ENCODE measurements around the gene ATP11B. TPM values are rescaled to one million over a fixed set of nuclear protein-coding genes. Genes with fewer than 3 reads are reported as not detected.

Gene ATP11B
- polyA plus RNA-seq, 4 donors, result 7.0 to 41.3 (median 13.4) TPM

- no peak for DNase-seq
- H3K4me3 ChIP-seq (ENCODE audit: low read depth in 1 of 3, low read length in 3 of 3), result no peak overlapping the region
- WGBS, 3 donors, result 67 to 80% (median 78%) methylated on average over 12 of the region's 12 CpGs
- peaks cover 0 to 3% (median 0%) of the 10 kb centered on the region in 3 donors for H3K27me3 ChIP-seq (ENCODE audit: control insufficient read depth in 3 of 3, insufficient read depth in 3 of 3, low read length in 3 of 3)
- no peak overlapping the region for H3K27ac ChIP-seq (ENCODE audit: low read depth in 1 of 3, low read length in 2 of 3)
- H3K36me3 ChIP-seq (ENCODE audit: control insufficient read depth in 3 of 3, insufficient read depth in 2 of 3, low read depth in 1 of 3, low read length in 3 of 3), result no peaks in the 10 kb centered on the region
- H3K9me3 ChIP-seq (ENCODE audit: control insufficient read depth in 2 of 2, insufficient read depth in 1 of 2, low read depth in 1 of 2, low read length in 1 of 2), result no peaks in the 10 kb centered on the region
- no peaks in the 10 kb centered on the region for H3K4me1 ChIP-seq (ENCODE audit: control insufficient read depth in 3 of 3, insufficient read depth in 2 of 3, low read depth in 1 of 3, low read length in 2 of 3)
- FAIRE-seq, result no peak
Observed at GRCh38 chr3:182787302-182788036, 5.8 kb upstream of the ATP11B start.

- peak overlapping the region in 1 of 3 donors; percentile 11 for H3K27ac ChIP-seq (ENCODE audit: low read depth in 1 of 3, low read length in 2 of 3)
- no peaks in the 10 kb centered on the region for H3K36me3 ChIP-seq (ENCODE audit: control insufficient read depth in 3 of 3, insufficient read depth in 2 of 3, low read depth in 1 of 3, low read length in 3 of 3)
- no peaks in the 10 kb centered on the region for H3K9me3 ChIP-seq (ENCODE audit: control insufficient read depth in 2 of 2, insufficient read depth in 1 of 2, low read depth in 1 of 2, low read length in 1 of 2)
- H3K27me3 ChIP-seq (ENCODE audit: control insufficient read depth in 3 of 3, insufficient read depth in 3 of 3, low read length in 3 of 3), result peaks cover 0 to 3% (median 0%) of the 10 kb centered on the region in 3 donors
- 33 to 74% (median 66%) methylated on average over 1 of the region's 1 CpG for whole genome bisulfite sequencing, 3 donors
- DNase-seq (peak; percentile 14 to 27), FAIRE-seq (no peak)
- no peaks in the 10 kb centered on the region for H3K4me1 ChIP-seq (ENCODE audit: control insufficient read depth in 3 of 3, insufficient read depth in 2 of 3, low read depth in 1 of 3, low read length in 2 of 3)
- H3K4me3 ChIP-seq (ENCODE audit: low read depth in 1 of 3, low read length in 3 of 3), result no peak overlapping the region
Observed at GRCh38 chr3:182789371-182789770, 3.9 kb upstream of the ATP11B start.

- H3K9me3 ChIP-seq (ENCODE audit: control insufficient read depth in 2 of 2, insufficient read depth in 1 of 2, low read depth in 1 of 2, low read length in 1 of 2), result no peaks in the 10 kb centered on the region
- H3K27ac ChIP-seq (ENCODE audit: low read depth in 1 of 3, low read length in 2 of 3), result no peak overlapping the region
- H3K36me3 ChIP-seq (ENCODE audit: control insufficient read depth in 3 of 3, insufficient read depth in 2 of 3, low read depth in 1 of 3, low read length in 3 of 3), result no peaks in the 10 kb centered on the region
- no peak overlapping the region for H3K4me3 ChIP-seq (ENCODE audit: low read depth in 1 of 3, low read length in 3 of 3)
- FAIRE-seq, result no peak
- no peaks in the 10 kb centered on the region for H3K4me1 ChIP-seq (ENCODE audit: control insufficient read depth in 3 of 3, insufficient read depth in 2 of 3, low read depth in 1 of 3, low read length in 2 of 3)
- peaks cover 0 to 3% (median 0%) of the 10 kb centered on the region in 3 donors for H3K27me3 ChIP-seq (ENCODE audit: control insufficient read depth in 3 of 3, insufficient read depth in 3 of 3, low read length in 3 of 3)
- no peak for DNase-seq
- 79 to 90% (median 88%) methylated on average over 1 of the region's 1 CpG for WGBS, 3 donors
Observed at GRCh38 chr3:182790612-182791011, 2.7 kb upstream of the ATP11B start.

GRCh38 chr3:182793663-182794454 is 555 bp downstream of the ATP11B start:
- Histone ChIP-seq H3K36me3 (ENCODE audit: control insufficient read depth in 3 of 3, insufficient read depth in 2 of 3, low read depth in 1 of 3, low read length in 3 of 3) (no peaks in the 10 kb centered on the region), H3K27ac (ENCODE audit: low read depth in 1 of 3, low read length in 2 of 3) (peak overlapping the region; percentile 92 to 100 (median 99)), H3K27me3 (ENCODE audit: control insufficient read depth in 3 of 3, insufficient read depth in 3 of 3, low read length in 3 of 3) (no peaks in the 10 kb centered on the region), H3K9me3 (ENCODE audit: control insufficient read depth in 2 of 2, insufficient read depth in 1 of 2, low read depth in 1 of 2, low read length in 1 of 2) (no peaks in the 10 kb centered on the region), H3K4me3 (ENCODE audit: low read depth in 1 of 3, low read length in 3 of 3) (peak overlapping the region; percentile 73 to 99 (median 95)), H3K4me1 (ENCODE audit: control insufficient read depth in 3 of 3, insufficient read depth in 2 of 3, low read depth in 1 of 3, low read length in 2 of 3) (peaks cover 0 to 3% (median 0%) of the 10 kb centered on the region in 3 donors)
- FAIRE-seq (no peak), DNase-seq (peak; percentile 59 to 79)
- 0% methylated on average over 50 to 86 of the region's 86 CpGs for WGBS, 3 donors

- Histone ChIP-seq H3K27me3 (ENCODE audit: control insufficient read depth in 3 of 3, insufficient read depth in 3 of 3, low read length in 3 of 3) (no peaks in the 10 kb centered on the region), H3K9me3 (ENCODE audit: control insufficient read depth in 2 of 2, insufficient read depth in 1 of 2, low read depth in 1 of 2, low read length in 1 of 2) (no peaks in the 10 kb centered on the region), H3K4me3 (ENCODE audit: low read depth in 1 of 3, low read length in 3 of 3) (peak overlapping the region; percentile 73 to 99 (median 95)), H3K4me1 (ENCODE audit: control insufficient read depth in 3 of 3, insufficient read depth in 2 of 3, low read depth in 1 of 3, low read length in 2 of 3) (peaks cover 0 to 3% (median 0%) of the 10 kb centered on the region in 3 donors), H3K27ac (ENCODE audit: low read depth in 1 of 3, low read length in 2 of 3) (peak overlapping the region; percentile 92 to 100 (median 99)), H3K36me3 (ENCODE audit: control insufficient read depth in 3 of 3, insufficient read depth in 2 of 3, low read depth in 1 of 3, low read length in 3 of 3) (peaks cover 0 to 4% (median 0%) of the 10 kb centered on the region in 3 donors)
- 1 to 5% (median 1%) methylated on average over 13 of the region's 13 CpGs for WGBS, 3 donors
- FAIRE-seq, result no peak
- DNase-seq, result peak in 1 of 2 donors; percentile 31
Observed at GRCh38 chr3:182794455-182795388, 1.4 kb downstream of the ATP11B start.

- DNase-seq (peak; percentile 66 to 70), FAIRE-seq (no peak)
- Histone ChIP-seq H3K9me3 (ENCODE audit: control insufficient read depth in 2 of 2, insufficient read depth in 1 of 2, low read depth in 1 of 2, low read length in 1 of 2) (no peaks in the 10 kb centered on the region), H3K27ac (ENCODE audit: low read depth in 1 of 3, low read length in 2 of 3) (peak overlapping the region; percentile 10 to 92 (median 48)), H3K4me1 (ENCODE audit: control insufficient read depth in 3 of 3, insufficient read depth in 2 of 3, low read depth in 1 of 3, low read length in 2 of 3) (peaks cover 0 to 3% (median 0%) of the 10 kb centered on the region in 3 donors), H3K27me3 (ENCODE audit: control insufficient read depth in 3 of 3, insufficient read depth in 3 of 3, low read length in 3 of 3) (no peaks in the 10 kb centered on the region), H3K4me3 (ENCODE audit: low read depth in 1 of 3, low read length in 3 of 3) (peak overlapping the region in 1 of 3 donors; percentile 99), H3K36me3 (ENCODE audit: control insufficient read depth in 3 of 3, insufficient read depth in 2 of 3, low read depth in 1 of 3, low read length in 3 of 3) (peaks cover 0 to 5% (median 0%) of the 10 kb centered on the region in 3 donors)
- 6 to 31% (median 7%) methylated on average over 3 of the region's 3 CpGs for WGBS, 3 donors
Observed at GRCh38 chr3:182795389-182795782, 2.1 kb downstream of the ATP11B start.

GRCh38 chr3:182796310-182796709 is 3.0 kb downstream of the ATP11B start:
- no peak overlapping the region for H3K4me3 ChIP-seq (ENCODE audit: low read depth in 1 of 3, low read length in 3 of 3)
- no peaks in the 10 kb centered on the region for H3K27me3 ChIP-seq (ENCODE audit: control insufficient read depth in 3 of 3, insufficient read depth in 3 of 3, low read length in 3 of 3)
- H3K9me3 ChIP-seq (ENCODE audit: control insufficient read depth in 2 of 2, insufficient read depth in 1 of 2, low read depth in 1 of 2, low read length in 1 of 2), result no peaks in the 10 kb centered on the region
- peaks cover 0 to 3% (median 0%) of the 10 kb centered on the region in 3 donors for H3K4me1 ChIP-seq (ENCODE audit: control insufficient read depth in 3 of 3, insufficient read depth in 2 of 3, low read depth in 1 of 3, low read length in 2 of 3)
- no peak for DNase-seq
- H3K36me3 ChIP-seq (ENCODE audit: control insufficient read depth in 3 of 3, insufficient read depth in 2 of 3, low read depth in 1 of 3, low read length in 3 of 3), result peaks cover 0 to 5% (median 0%) of the 10 kb centered on the region in 3 donors
- 96 to 100% (median 96%) methylated on average over 1 of the region's 1 CpG for WGBS, 3 donors
- H3K27ac ChIP-seq (ENCODE audit: low read depth in 1 of 3, low read length in 2 of 3), result no peak overlapping the region
- no peak for FAIRE-seq

- FAIRE-seq (no peak), DNase-seq (no peak)
- Histone ChIP-seq H3K4me1 (ENCODE audit: control insufficient read depth in 3 of 3, insufficient read depth in 2 of 3, low read depth in 1 of 3, low read length in 2 of 3) (peaks cover 0 to 3% (median 0%) of the 10 kb centered on the region in 3 donors), H3K27ac (ENCODE audit: low read depth in 1 of 3, low read length in 2 of 3) (no peak overlapping the region), H3K36me3 (ENCODE audit: control insufficient read depth in 3 of 3, insufficient read depth in 2 of 3, low read depth in 1 of 3, low read length in 3 of 3) (peaks cover 0 to 5% (median 0%) of the 10 kb centered on the region in 3 donors), H3K4me3 (ENCODE audit: low read depth in 1 of 3, low read length in 3 of 3) (no peak overlapping the region), H3K27me3 (ENCODE audit: control insufficient read depth in 3 of 3, insufficient read depth in 3 of 3, low read length in 3 of 3) (no peaks in the 10 kb centered on the region), H3K9me3 (ENCODE audit: control insufficient read depth in 2 of 2, insufficient read depth in 1 of 2, low read depth in 1 of 2, low read length in 1 of 2) (no peaks in the 10 kb centered on the region)
- WGBS, 3 donors, result 68 to 81% (median 74%) methylated on average over 1 of the region's 1 CpG
Observed at GRCh38 chr3:182797876-182798275, 4.6 kb downstream of the ATP11B start.

Data from small intestine (tissue), 7 donors.